Panc1 (cell line): ENCODE data around the gene HSPA12A. TPM values are rescaled to one million over a fixed set of nuclear protein-coding genes. Genes with fewer than 3 reads are reported as not detected.

Experiments
- ATAC-seq: fragments of 200-7000 bp; cut with Tn5 transposase; 2 replicates; pipeline ENCODE4 v1.9.1; 2020; ENCODE audit warnings: mild to moderate bottlenecking, moderate library complexity
- BruUV-seq: library from RNA; stranded (reverse); fragments of 400-500 nt; replicated peaks from 2 replicates; lab custom pipeline; 2021; lab: Mats Ljungman, UMichigan
- CTCF ChIA-PET: fragments of 300-600 bp; sonication (Branson Sonifier 250); formaldehyde crosslinking; loops from one replicate; lab custom pipeline; 2022; ENCODE audit warnings: antibody characterized with exemption; lab: Charles Lee
- POLR2A ChIA-PET: fragments of 300-600 bp; sonication (Branson Sonifier 250); formaldehyde crosslinking; loops from one replicate; lab custom pipeline; 2022; ENCODE audit warnings: antibody characterized with exemption; lab: Charles Lee
- DNase-seq: peaks from one replicate; pipeline ENCODE4 v3.0.0-alpha.2; 2010; ENCODE audit warnings: low read depth, low spot score
- H3K27ac ChIP-seq: 2 replicates; pipeline ENCODE4 v1.5.1; 2011; ENCODE audit warnings: mild to moderate bottlenecking, low read length, inconsistent platforms
- H3K27me3 ChIP-seq: fragments of 200-500 bp; sonication (Bioruptor generic); 2 replicates; pipeline ENCODE4 v1.6.0; 2014; ENCODE audit warnings: low read length, inconsistent platforms; ENCODE audit not compliant: control insufficient read depth, insufficient read depth
- H3K36me3 ChIP-seq: fragments of 200-500 bp; sonication (Bioruptor generic); 2 replicates; pipeline ENCODE4 v1.5.1; 2014; ENCODE audit warnings: inconsistent platforms, mild to moderate bottlenecking, low read length, moderate library complexity; ENCODE audit not compliant: control insufficient read depth, insufficient read depth
- H3K4me1 ChIP-seq: 2 replicates; pipeline ENCODE4 v1.5.1; 2011; ENCODE audit warnings: inconsistent platforms, mild to moderate bottlenecking, low read length, moderate library complexity; ENCODE audit not compliant: control insufficient read depth, insufficient read depth
- H3K4me3 ChIP-seq, 2 experiments: 2 replicates each; pipeline ENCODE4 v1.5.1; 2011 to 2012; ENCODE audit warnings: low read depth in 2 of 2, low read length in 2 of 2, mild to moderate bottlenecking in 2 of 2, inconsistent platforms in 1 of 2, moderate library complexity in 1 of 2
- H3K9me3 ChIP-seq: fragments of 200-500 bp; sonication (Bioruptor generic); 2 replicates; pipeline ENCODE4 v1.5.1; 2014; ENCODE audit warnings: low read depth, mild to moderate bottlenecking, inconsistent platforms, low read length, moderate library complexity; ENCODE audit not compliant: control insufficient read depth, insufficient read depth
- CTCF ChIP-seq: fragments of 450-650 bp; IDR thresholded peaks from 2 replicates; pipeline ENCODE4 v1.5.1; 2017; ENCODE audit warnings: mild to moderate bottlenecking
- POLR2AphosphoS5 ChIP-seq: IDR thresholded peaks from 2 replicates; pipeline ENCODE4 v1.6.1; 2012; ENCODE audit warnings: mild to moderate bottlenecking, low read depth, low read length, moderate library complexity
- REST ChIP-seq, 2 experiments: IDR thresholded peaks; 2 replicates each; pipeline ENCODE4 v1.6.1; 2011 to 2012; ENCODE audit warnings: low read depth in 2 of 2, control low read depth in 1 of 2, low read length in 1 of 2, mild to moderate bottlenecking in 1 of 2, moderate library complexity in 1 of 2; ENCODE audit not compliant: insufficient read depth in 1 of 2
- SIN3A ChIP-seq: IDR thresholded peaks from 2 replicates; pipeline ENCODE4 v1.6.1; 2012; ENCODE audit warnings: low read depth, mild to moderate bottlenecking, low read length, moderate library complexity, borderline replicate concordance; ENCODE audit not compliant: insufficient read depth
- TCF7L2 ChIP-seq: IDR thresholded peaks from 2 replicates; pipeline ENCODE4 v1.6.1; 2011; ENCODE audit warnings: mild to moderate bottlenecking, low read depth, low read length, inconsistent platforms
- in situ Hi-C: cut with HindIII; loops from 2 replicates; pipeline ENCODE4 v1.10.0; 2016; ENCODE audit warnings: low sequenced_read_pairs, low pct_unique_long_range_greater_than_20kb
- intact Hi-C: fragments of 100-400 bp; cut with micrococcal nuclease; formaldehyde crosslinking; loops from one replicate; pipeline ENCODE4 v1.10.0; 2022; ENCODE audit not compliant: unreplicated experiment
- total RNA-seq: library from RNA; stranded (reverse); gene quantifications from one replicate; pipeline ENCODE4 v1.2.1, GENCODE V29; 2021; ENCODE audit not compliant: unreplicated experiment

The HSPA12A gene
- total RNA-seq, 1 experiment from 2014 or later: 7.7 TPM

DNA sequence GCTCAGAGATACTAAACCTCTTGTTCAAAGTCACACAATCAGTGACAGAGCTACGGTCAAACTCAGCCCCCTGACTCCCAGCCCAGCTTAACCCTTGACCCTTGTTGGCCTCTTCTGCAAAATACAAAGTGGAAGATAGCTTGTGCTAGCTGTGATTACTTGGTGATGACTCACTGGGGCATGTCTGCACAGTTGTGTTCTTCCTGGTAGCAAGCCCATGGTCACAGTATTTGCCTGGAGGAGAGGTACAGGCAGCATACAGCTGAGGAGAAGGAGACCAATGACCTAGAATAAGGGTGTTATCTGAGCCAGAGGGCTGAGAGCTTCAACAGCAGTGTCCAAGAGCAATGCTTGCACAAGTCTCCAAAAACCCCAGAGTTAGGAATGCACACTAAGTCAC, 5.7 kb upstream of the HSPA12A start:
- H3K27ac ChIP-seq: no peak overlapping the region
- BruUV-seq: no TSS peak
- DNase-seq: no peak

GRCh38 chr10:116747325-116747724, 5.0 kb upstream of the HSPA12A start:
- no peak for DNase-seq
- no peak for ATAC-seq
- TF ChIP-seq REST (IDR thresholded peaks at IDR 0.05; ENCODE audit: insufficient read depth in 1 of 2, low read depth in 2 of 2, low read length in 1 of 2): no peak
- TF ChIP-seq CTCF: no peak
- TF ChIP-seq TCF7L2: no peak
- TF ChIP-seq SIN3A: no peak
- no peak for TF ChIP-seq POLR2AphosphoS5
- intact Hi-C loops (no loop called here), in situ Hi-C loops (no loop called here)
- CTCF ChIA-PET: no interaction called here
- no peaks in the 10 kb centered on the region; the same call in 1 of the 2 replicates for H3K36me3 ChIP-seq
- no peak overlapping the region for H3K4me3 ChIP-seq
- BruUV-seq: no TSS peak
- POLR2A ChIA-PET: no interaction called here
- no peaks in the 10 kb centered on the region for H3K9me3 ChIP-seq
- H3K4me1 ChIP-seq: peaks cover 5% of the 10 kb centered on the region; the same call in 1 of the 2 replicates
- peaks cover 4% of the 10 kb centered on the region; the same call in 1 of the 2 replicates for H3K27me3 ChIP-seq
- no peak overlapping the region for H3K27ac ChIP-seq

More for the DNA sequence above, 5.7 kb upstream of the HSPA12A start:
- CTCF ChIA-PET: interaction anchor here (0.5 kb wide), 1 partner anchor 39 kb away, joined by 11 read pairs; no protein-coding TSS in a partner anchor
- in situ Hi-C loops (no loop called here), intact Hi-C loops (no loop called here)
- Histone ChIP-seq H3K27me3 (peaks cover 4% of the 10 kb centered on the region; the same call in 1 of the 2 replicates), H3K9me3 (no peaks in the 10 kb centered on the region), H3K4me1 (peaks cover 4% of the 10 kb centered on the region; the same call in 1 of the 2 replicates), H3K4me3 (no peak overlapping the region), H3K36me3 (no peaks in the 10 kb centered on the region)
- no peak for ATAC-seq
- no peak for TF ChIP-seq SIN3A
- TF ChIP-seq POLR2AphosphoS5: no peak
- no peak for TF ChIP-seq CTCF
- no peak for TF ChIP-seq TCF7L2
- no peak for TF ChIP-seq REST (IDR thresholded peaks at IDR 0.05; ENCODE audit: insufficient read depth in 1 of 2, low read depth in 2 of 2, low read length in 1 of 2)
- POLR2A ChIA-PET: no interaction called here
